K562 (cell line): Measurements from ENCODE around the gene EML2. TPM values are rescaled to one million over a fixed set of nuclear protein-coding genes. Genes with fewer than 3 reads are reported as not detected.

Source experiments
- ATAC-seq: fragments of 200-7000 bp; cut with Tn5 transposase; 3 replicates; pipeline ENCODE4 v1.9.1; 2020; ENCODE audit warnings: moderate library complexity
- BruUV-seq: library from RNA; stranded (reverse); fragments of 400-500 nt; replicated peaks from 2 replicates; lab custom pipeline; 2021; lab: Mats Ljungman, UMichigan
- CTCF ChIA-PET: fragments of 300-600 bp; formaldehyde crosslinking; extraction: SDS; loops from one replicate; lab custom pipeline; 2021; ENCODE audit warnings: low intra/inter-chr PET ratio; lab: Yijun Ruan, JAX
- POLR2A ChIA-PET: fragments of 300-600, 350-650 bp; sonication (Branson Sonifier 250); formaldehyde crosslinking; extraction: SDS; loops from one replicate; lab custom pipeline; 2021; ENCODE audit warnings: antibody characterized with exemption, inconsistent platforms; lab: Yijun Ruan, JAX
- DNase-seq, 4 experiments: peaks; one replicate each; pipeline versions ENCODE4 v3.0.0 to v3.0.0-alpha.2; 2011 to 2018; ENCODE audit warnings: low spot score in 3 of 4, mixed read lengths in 3 of 4; ENCODE audit errors: extremely low read depth in 1 of 4
- FAIRE-seq: peaks from 2 replicates; lab custom pipeline; 2011; peaks lifted over from hg19 to GRCh38; lab: Jason Lieb, UNC
- H2AFZ ChIP-seq: 2 replicates; pipeline ENCODE4 v1.6.0; 2011; ENCODE audit warnings: low read depth, low read length, control low read depth, inconsistent platforms
- H3K27ac ChIP-seq: fragments of 200-600 bp; 3 replicates; pipeline ENCODE4 v1.8.0; 2011; ENCODE audit warnings: low read depth, mild to moderate bottlenecking, control low read depth, inconsistent platforms, low read length, moderate library complexity, mixed read lengths; ENCODE audit errors: extremely low read depth
- H3K27me3 ChIP-seq, 2 experiments: fragments of 300-600 bp in 1 of 2; 2 replicates in 1 of 2; 3 replicates in 1 of 2; pipeline versions ENCODE4 v1.6.0 to v1.8.0; 2011; ENCODE audit warnings: inconsistent platforms in 2 of 2, low read length in 2 of 2, mild to moderate bottlenecking in 1 of 2, mixed read lengths in 1 of 2, moderate library complexity in 1 of 2; ENCODE audit not compliant: control insufficient read depth in 2 of 2, insufficient read depth in 2 of 2
- H3K36me3 ChIP-seq: fragments of 300-600 bp; 3 replicates; pipeline ENCODE4 v1.8.0; 2011; ENCODE audit warnings: mild to moderate bottlenecking, low read length, inconsistent platforms; ENCODE audit not compliant: control insufficient read depth, insufficient read depth
- H3K4me1 ChIP-seq, 2 experiments: fragments of 200-600 bp in 1 of 2; replicated peaks in 1 of 2; 2 replicates in 1 of 2; 3 replicates in 1 of 2; pipeline versions ENCODE4 v1.5.1 to v1.8.0; 2011; ENCODE audit warnings: inconsistent platforms in 2 of 2, low read length in 2 of 2, mild to moderate bottlenecking in 1 of 2, mixed read lengths in 1 of 2, moderate library complexity in 1 of 2; ENCODE audit not compliant: control insufficient read depth in 2 of 2, insufficient read depth in 2 of 2
- H3K4me2 ChIP-seq: 2 replicates; pipeline ENCODE4 v1.6.1; 2011; ENCODE audit warnings: low read length, control low read depth, inconsistent platforms, mixed read lengths; ENCODE audit not compliant: insufficient read depth
- H3K4me3 ChIP-seq: fragments of 200-600 bp; sonication (generic), shearing (Covaris generic); 2 replicates; pipeline ENCODE4 v1.5.1; 2016; ENCODE audit warnings: control low read depth, inconsistent platforms
- H3K79me2 ChIP-seq: fragments of 200-600 bp; 3 replicates; pipeline ENCODE4 v1.8.0; 2011; ENCODE audit warnings: low read length, inconsistent platforms; ENCODE audit not compliant: control insufficient read depth, insufficient read depth
- H3K9ac ChIP-seq, 2 experiments: 2 replicates each; pipeline versions ENCODE4 v1.6.0 to v1.6.1; 2011; ENCODE audit warnings: low read depth in 2 of 2, low read length in 2 of 2, control low read depth in 1 of 2, inconsistent platforms in 1 of 2, mild to moderate bottlenecking in 1 of 2, mixed read lengths in 1 of 2; ENCODE audit not compliant: insufficient read depth in 1 of 2
- H3K9me1 ChIP-seq: one replicate; pipeline ENCODE4 v1.6.0; 2011; ENCODE audit warnings: inconsistent platforms, mild to moderate bottlenecking, low read length, moderate library complexity; ENCODE audit not compliant: control insufficient read depth, insufficient read depth
- H3K9me3 ChIP-seq: replicated peaks from 2 replicates; pipeline ENCODE4 v1.5.1; 2011; ENCODE audit warnings: low read depth, low read length, inconsistent platforms; ENCODE audit not compliant: control insufficient read depth, insufficient read depth
- H4K20me1 ChIP-seq: replicated peaks from 2 replicates; pipeline ENCODE4 v1.6.1; 2011; ENCODE audit warnings: low read length, inconsistent platforms, mixed read lengths; ENCODE audit not compliant: control insufficient read depth, insufficient read depth
- DMBX1 ChIP-seq: fragments of 250-450 bp; sonication (Bioruptor Pico); IDR thresholded peaks from 2 replicates; pipeline ENCODE4 v1.8.0; 2022; ENCODE audit warnings: inconsistent platforms, mild to moderate bottlenecking, moderate library complexity, borderline replicate concordance
- FOXJ2 ChIP-seq: fragments of 200-800 bp; sonication (Bioruptor generic); IDR thresholded peaks from 2 replicates; pipeline ENCODE4 v1.6.1; 2016; ENCODE audit warnings: missing genetic modification characterization, missing compliant biosample characterization
- WGBS: fragments of 100-300 bp; shearing (Covaris generic); methylation state at CpG from one replicate; pipeline ENCODE4 v1.1.6; 2016; ENCODE audit warnings: low coverage, mixed read lengths; ENCODE audit not compliant: insufficient coverage; ENCODE audit errors: missing lambda C conversion rate; 5-methylcytosine and 5-hydroxymethylcytosine counted together
- in situ Hi-C: fragments of 300-500 bp; cut with MboI; formaldehyde crosslinking; loops from 4 replicates; pipeline ENCODE4 v1.15.0; 2018; ENCODE audit warnings: inconsistent platforms, mixed read lengths
- intact Hi-C: fragments of 100-400 bp; cut with micrococcal nuclease; formaldehyde crosslinking; loops from 2 replicates; pipeline ENCODE4 v1.14.2; 2022
- polyA plus RNA-seq, 8 experiments: library from polyadenylated mRNA; depleted of rRNA in 4 of 8; stranded (reverse) in 5 of 8; unstranded in 3 of 8; fragments of >200 nt; fragmentation: Nextera tagmentation in 2 of 8; fragmentation: Illumina TruSeq in 1 of 8; extraction: Ambion mirVana in 2 of 8; extraction: Trizol in 1 of 8; gene quantifications; 2 replicates each; pipeline versions ENCODE4 v1.2.1 to v1.2.3, GENCODE V29; 2011 to 2014; ENCODE audit warnings: inconsistent platforms in 1 of 8, missing spikeins in 1 of 8
- total RNA-seq, 7 experiments: library from RNA; depleted of rRNA in 6 of 7; stranded (reverse); fragments of >200 nt in 6 of 7; fragmentation: Illumina TruSeq in 2 of 7; extraction: Trizol in 2 of 7; gene quantifications; 2 replicates each; pipeline versions ENCODE4 v1.2.1 to v1.2.3, GENCODE V29; 2011 to 2021; ENCODE audit warnings: low replicate concordance in 1 of 7
- TF ChIP-seq, protein P1 (sequence below), 2 experiments: fragments of 450-650 bp in 1 of 2; sonication (generic) in 1 of 2; formaldehyde crosslinking in 1 of 2; IDR thresholded peaks; 2 replicates each; pipeline versions ENCODE4 v1.7.1 to v1.9.0; 2016 to 2022; ENCODE audit warnings: inconsistent platforms in 1 of 2, mild to moderate bottlenecking in 1 of 2, missing genetic modification reagents in 1 of 2
- TF ChIP-seq, protein P2 (sequence below), 2 experiments: fragments of 450-650 bp; conservative IDR thresholded peaks; 2 replicates each; pipeline ENCODE4 v1.6.1; 2017; ENCODE audit warnings: mild to moderate bottlenecking in 2 of 2, moderate library complexity in 2 of 2

The EML2 gene
- total and polyA plus RNA-seq, 9 of the 15 experiments (the other 6 are each of a cell fraction or from before 2014, with no cell fraction given) = 2.6 to 69.6 (median 24.8) TPM

DNA sequence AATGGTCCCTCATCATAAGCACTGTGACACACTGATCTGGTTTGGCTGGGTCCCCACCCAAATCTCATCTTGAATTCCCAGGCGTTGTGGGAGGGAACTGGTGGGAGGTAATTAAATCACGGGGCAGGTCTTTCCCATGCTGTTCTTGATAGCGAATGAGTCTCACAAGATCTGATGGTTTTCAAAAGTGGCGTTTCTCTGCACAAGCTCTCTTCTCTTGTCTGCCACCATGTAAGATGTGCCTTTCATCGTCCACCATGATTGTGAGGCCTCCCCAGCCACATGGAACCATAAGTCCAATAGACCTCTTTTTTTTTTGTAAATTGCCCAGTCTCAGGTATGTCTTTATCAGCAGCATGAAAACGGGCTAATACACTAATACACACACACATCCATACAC, 30.2 kb downstream of the EML2 start (continued):
- no peak for TF ChIP-seq DMBX1 (CRISPR knock-in tag)

DNA sequence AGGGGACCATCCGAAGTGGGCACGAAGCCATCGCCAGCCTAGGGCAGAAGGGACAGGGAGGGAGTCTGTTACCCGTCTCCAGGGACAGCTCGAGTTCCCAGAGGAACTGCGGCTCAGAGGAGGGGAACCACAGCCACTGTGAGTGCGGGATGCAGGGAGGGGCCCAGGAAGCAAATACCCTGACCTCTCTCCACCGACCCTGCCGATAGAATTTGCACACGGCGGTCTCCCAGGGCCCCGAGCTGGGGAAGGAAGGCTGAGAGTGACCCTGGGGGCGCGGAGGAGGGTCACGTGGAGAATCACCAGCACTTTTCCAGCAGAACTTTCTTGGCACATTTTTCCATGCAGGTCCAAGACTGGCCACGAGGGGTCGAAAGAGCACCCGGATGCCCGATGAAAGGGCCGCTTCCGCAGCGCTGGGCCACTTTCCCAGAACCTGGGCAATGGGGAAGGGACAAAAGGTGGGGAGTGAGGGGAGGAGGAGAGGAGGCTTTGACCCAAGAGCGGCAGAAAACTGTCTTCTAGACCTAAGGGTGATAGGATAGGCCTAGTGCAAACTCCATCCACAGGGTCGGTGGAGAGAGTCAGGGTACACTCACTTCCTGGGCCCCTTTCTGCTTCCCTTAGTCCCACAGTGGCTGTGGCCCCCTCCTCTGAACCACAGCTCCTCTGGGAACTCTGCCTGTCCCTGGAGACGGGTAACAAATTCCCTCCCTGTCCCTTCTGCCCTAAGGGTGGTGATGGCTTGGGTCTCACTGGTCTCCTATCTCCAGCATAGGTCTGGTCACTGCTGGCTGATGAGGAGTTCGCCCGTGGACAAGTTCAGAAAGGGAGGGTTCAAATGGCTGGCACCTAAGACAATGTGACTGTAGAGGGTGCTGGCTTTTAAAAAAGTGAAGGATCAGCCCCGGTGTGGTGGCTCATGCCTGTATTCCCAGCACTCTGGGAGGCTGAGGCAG, 31.8 kb downstream of the EML2 start:
- peak overlapping the region; percentile 49 for H3K27ac ChIP-seq
- POLR2A ChIA-PET = interaction anchor here (0.8 to 1.5 kb wide), 2 partner anchors 9 to 33 kb away, joined by 4 to 6 read pairs; no protein-coding TSS in a partner anchor
- no peaks in the 10 kb centered on the region for H3K9me3 ChIP-seq
- ATAC-seq (peak; percentile 90), DNase-seq (peak; percentile 68 to 79 (median 76)), FAIRE-seq (peak; percentile 86)
- H4K20me1 ChIP-seq = 0 out of 2 replicates have a peak, but pooled peaks cover 2% of the 10 kb centered on the region
- peaks cover 2 to 4% of the 10 kb centered on the region in 2 experiments; a peak in 4 of 5 replicates for H3K27me3 ChIP-seq
- H3K4me3 ChIP-seq = no peak overlapping the region
- H3K9me1 ChIP-seq = no peaks in the 10 kb centered on the region
- in situ Hi-C loops (no loop called here), intact Hi-C loops (loop anchor here (1.0 kb wide), 1 partner anchor 36 kb away; no protein-coding TSS in a partner anchor)
- WGBS = 18% methylated on average over 25 of the region's 28 CpGs
- peaks cover 22% of the 10 kb centered on the region; the same call in 2 of the 3 replicates for H3K36me3 ChIP-seq
- peaks cover 6 to 12% of the 10 kb centered on the region in 2 experiments; a peak in 4 of 5 replicates for H3K4me1 ChIP-seq
- peak overlapping the region; percentile 27 to 87; a peak in 3 of 4 replicates for H3K9ac ChIP-seq
- peak overlapping the region; percentile 60 for H3K4me2 ChIP-seq
- peak overlapping the region; percentile 96 for H2AFZ ChIP-seq
- CTCF ChIA-PET = interaction anchor here (1.1 to 2.0 kb wide), 2 partner anchors 9 to 35 kb away, joined by 6 to 21 read pairs; no protein-coding TSS in a partner anchor
- BruUV-seq = no TSS peak
- H3K79me2 ChIP-seq = no peaks in the 10 kb centered on the region
- no peak for TF ChIP-seq FOXJ2 (tag)
- TF ChIP-seq, protein P1, sequence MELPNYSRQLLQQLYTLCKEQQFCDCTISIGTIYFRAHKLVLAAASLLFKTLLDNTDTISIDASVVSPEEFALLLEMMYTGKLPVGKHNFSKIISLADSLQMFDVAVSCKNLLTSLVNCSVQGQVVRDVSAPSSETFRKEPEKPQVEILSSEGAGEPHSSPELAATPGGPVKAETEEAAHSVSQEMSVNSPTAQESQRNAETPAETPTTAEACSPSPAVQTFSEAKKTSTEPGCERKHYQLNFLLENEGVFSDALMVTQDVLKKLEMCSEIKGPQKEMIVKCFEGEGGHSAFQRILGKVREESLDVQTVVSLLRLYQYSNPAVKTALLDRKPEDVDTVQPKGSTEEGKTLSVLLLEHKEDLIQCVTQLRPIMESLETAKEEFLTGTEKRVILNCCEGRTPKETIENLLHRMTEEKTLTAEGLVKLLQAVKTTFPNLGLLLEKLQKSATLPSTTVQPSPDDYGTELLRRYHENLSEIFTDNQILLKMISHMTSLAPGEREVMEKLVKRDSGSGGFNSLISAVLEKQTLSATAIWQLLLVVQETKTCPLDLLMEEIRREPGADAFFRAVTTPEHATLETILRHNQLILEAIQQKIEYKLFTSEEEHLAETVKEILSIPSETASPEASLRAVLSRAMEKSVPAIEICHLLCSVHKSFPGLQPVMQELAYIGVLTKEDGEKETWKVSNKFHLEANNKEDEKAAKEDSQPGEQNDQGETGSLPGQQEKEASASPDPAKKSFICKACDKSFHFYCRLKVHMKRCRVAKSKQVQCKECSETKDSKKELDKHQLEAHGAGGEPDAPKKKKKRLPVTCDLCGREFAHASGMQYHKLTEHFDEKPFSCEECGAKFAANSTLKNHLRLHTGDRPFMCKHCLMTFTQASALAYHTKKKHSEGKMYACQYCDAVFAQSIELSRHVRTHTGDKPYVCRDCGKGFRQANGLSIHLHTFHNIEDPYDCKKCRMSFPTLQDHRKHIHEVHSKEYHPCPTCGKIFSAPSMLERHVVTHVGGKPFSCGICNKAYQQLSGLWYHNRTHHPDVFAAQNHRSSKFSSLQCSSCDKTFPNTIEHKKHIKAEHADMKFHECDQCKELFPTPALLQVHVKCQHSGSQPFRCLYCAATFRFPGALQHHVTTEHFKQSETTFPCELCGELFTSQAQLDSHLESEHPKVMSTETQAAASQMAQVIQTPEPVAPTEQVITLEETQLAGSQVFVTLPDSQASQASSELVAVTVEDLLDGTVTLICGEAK (IDR thresholded peaks at IDR 0.05) = 0 out of 2 replicates have a peak, but pooled peaks have one; percentile 39
- TF ChIP-seq, protein P1 (CRISPR knock-in tag; IDR thresholded peaks at IDR 0.05) = no peak
- TF ChIP-seq, protein P2, sequence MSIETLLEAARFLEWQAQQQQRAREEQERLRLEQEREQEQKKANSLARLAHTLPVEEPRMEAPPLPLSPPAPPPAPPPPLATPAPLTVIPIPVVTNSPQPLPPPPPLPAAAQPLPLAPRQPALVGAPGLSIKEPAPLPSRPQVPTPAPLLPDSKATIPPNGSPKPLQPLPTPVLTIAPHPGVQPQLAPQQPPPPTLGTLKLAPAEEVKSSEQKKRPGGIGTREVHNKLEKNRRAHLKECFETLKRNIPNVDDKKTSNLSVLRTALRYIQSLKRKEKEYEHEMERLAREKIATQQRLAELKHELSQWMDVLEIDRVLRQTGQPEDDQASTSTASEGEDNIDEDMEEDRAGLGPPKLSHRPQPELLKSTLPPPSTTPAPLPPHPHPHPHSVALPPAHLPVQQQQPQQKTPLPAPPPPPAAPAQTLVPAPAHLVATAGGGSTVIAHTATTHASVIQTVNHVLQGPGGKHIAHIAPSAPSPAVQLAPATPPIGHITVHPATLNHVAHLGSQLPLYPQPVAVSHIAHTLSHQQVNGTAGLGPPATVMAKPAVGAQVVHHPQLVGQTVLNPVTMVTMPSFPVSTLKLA (conservative IDR thresholded peaks at IDR 0.05) = peak in 1 of 2 experiments; percentile 61; a peak in 2 of 4 replicates
